ENCODE results near the gene TPCN2.

DNA sequence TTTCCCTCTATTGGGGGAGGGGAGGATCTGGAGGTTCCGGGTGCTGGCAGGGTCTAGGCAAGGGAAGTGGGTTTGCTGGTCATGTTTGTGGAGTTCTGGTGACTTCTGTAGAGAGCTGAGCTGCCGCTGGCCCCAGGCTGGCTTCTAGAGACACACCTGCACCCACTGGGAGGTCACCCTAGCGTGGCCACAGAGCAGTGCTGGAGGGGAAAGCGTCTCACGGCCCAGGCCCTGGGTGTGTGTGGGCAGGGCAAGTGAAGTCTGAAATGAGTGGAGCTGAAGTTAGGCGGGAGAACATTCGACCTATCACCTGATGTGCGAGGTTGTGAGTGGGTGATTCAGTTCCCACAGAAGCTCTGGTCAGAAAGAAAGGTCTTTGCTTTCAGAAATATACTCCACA, 134.9 kb downstream of the TPCN2 start:
- TF ChIP-seq, protein P1, sequence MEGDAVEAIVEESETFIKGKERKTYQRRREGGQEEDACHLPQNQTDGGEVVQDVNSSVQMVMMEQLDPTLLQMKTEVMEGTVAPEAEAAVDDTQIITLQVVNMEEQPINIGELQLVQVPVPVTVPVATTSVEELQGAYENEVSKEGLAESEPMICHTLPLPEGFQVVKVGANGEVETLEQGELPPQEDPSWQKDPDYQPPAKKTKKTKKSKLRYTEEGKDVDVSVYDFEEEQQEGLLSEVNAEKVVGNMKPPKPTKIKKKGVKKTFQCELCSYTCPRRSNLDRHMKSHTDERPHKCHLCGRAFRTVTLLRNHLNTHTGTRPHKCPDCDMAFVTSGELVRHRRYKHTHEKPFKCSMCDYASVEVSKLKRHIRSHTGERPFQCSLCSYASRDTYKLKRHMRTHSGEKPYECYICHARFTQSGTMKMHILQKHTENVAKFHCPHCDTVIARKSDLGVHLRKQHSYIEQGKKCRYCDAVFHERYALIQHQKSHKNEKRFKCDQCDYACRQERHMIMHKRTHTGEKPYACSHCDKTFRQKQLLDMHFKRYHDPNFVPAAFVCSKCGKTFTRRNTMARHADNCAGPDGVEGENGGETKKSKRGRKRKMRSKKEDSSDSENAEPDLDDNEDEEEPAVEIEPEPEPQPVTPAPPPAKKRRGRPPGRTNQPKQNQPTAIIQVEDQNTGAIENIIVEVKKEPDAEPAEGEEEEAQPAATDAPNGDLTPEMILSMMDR (IDR thresholded peaks at IDR 0.05; ENCODE audit: insufficient read depth, low read length, poor library complexity, severe bottlenecking), result no peak
- TF ChIP-seq EZH2phosphoT487 (conservative IDR thresholded peaks at IDR 0.05; ENCODE audit: low read length), result no peak

Data from SU-DHL-6 (cell line).